Measurements from ENCODE around the gene AFF3. TPM values are rescaled to one million over a fixed set of nuclear protein-coding genes. Genes with fewer than 3 reads are reported as not detected.

Gene AFF3
- total and polyA plus RNA-seq, 10 of the 15 experiments (the other 5 are each of a cell fraction or from before 2014, with no cell fraction given), result 0.26 to 5.5 (median 3.0) TPM

DNA sequence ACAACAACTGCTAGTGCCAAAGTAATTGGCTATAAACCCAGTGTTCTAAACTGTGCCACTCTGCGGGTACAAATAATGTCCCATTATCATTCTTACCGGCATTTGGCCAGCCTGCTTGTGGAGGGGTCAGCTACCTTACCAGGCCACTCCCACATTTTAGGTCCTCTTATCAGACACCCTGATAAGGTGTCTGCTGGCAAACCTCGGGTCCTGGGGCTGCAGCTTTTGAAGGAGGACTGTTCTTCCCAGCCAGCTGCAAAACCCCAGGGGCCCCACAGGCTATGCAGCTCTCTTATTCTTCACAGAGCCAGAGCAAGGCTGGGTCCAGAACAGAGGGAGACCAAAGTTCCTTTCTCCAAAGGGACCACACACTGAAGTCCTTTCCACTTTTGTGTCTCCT, 394.5 kb downstream of the AFF3 start:
- Histone ChIP-seq H3K9ac (ENCODE audit: control insufficient read depth, insufficient read depth, low read length) (no peak overlapping the region), H4K20me1 (ENCODE audit: control insufficient read depth, insufficient read depth) (no peaks in the 10 kb centered on the region), H3K4me2 (ENCODE audit: control insufficient read depth, insufficient read depth) (no peak overlapping the region), H3K27me3 (replicated peaks in 1 of 2; ENCODE audit: control insufficient read depth in 2 of 2, insufficient read depth in 2 of 2, low read length in 1 of 2) (no peaks in the 10 kb centered on the region), H3K36me3 (ENCODE audit: control insufficient read depth in 2 of 2, insufficient read depth in 2 of 2, low read length in 1 of 2) (no peaks in the 10 kb centered on the region), H3K4me1 (ENCODE audit: control insufficient read depth, insufficient read depth, low read length) (no peaks in the 10 kb centered on the region), H2AFZ (ENCODE audit: control insufficient read depth, low read depth, low read length) (no peak overlapping the region), H3K9me3 (replicated peaks; ENCODE audit: control insufficient read depth, insufficient read depth, low read length) (no peaks in the 10 kb centered on the region), H3K4me3 (no peak overlapping the region), H3K27ac (ENCODE audit: control insufficient read depth, insufficient read depth) (no peak overlapping the region), H3K79me2 (ENCODE audit: control insufficient read depth, insufficient read depth, low read length) (no peaks in the 10 kb centered on the region)
- in situ Hi-C loops (cut with MboI) (no loop called here), intact Hi-C loops (cut with micrococcal nuclease; ENCODE audit: unreplicated experiment) (no loop called here)
- ATAC-seq, result no peak
- ChIA-PET RAD21 (ENCODE audit: unreplicated experiment) (no interaction called here), CTCF (no interaction called here), POLR2A (no interaction called here), SMC1A (ENCODE audit: uncharacterized antibody, unreplicated experiment) (no interaction called here)
- TF ChIP-seq BRCA1 (IDR thresholded peaks at IDR 0.05; ENCODE audit: low read depth, low read length) (no peak), SREBF2 (IDR thresholded peaks at IDR 0.05; ENCODE audit: low read length) (no peak), NR2C1 (IDR thresholded peaks at IDR 0.05) (no peak), KLF5 (IDR thresholded peaks at IDR 0.05; ENCODE audit: partially characterized antibody) (no peak)
- no TSS peak for BruUV-seq (replicated peaks)
- no peak for DNase-seq (ENCODE audit: low read depth, low spot score)
- WGBS (ENCODE audit: insufficient coverage, insufficient replicate concordance, low lambda C conversion rate, missing lambda C conversion rate), result 59% methylated on average over 3 of the region's 3 CpGs
- no peak for FAIRE-seq

DNA sequence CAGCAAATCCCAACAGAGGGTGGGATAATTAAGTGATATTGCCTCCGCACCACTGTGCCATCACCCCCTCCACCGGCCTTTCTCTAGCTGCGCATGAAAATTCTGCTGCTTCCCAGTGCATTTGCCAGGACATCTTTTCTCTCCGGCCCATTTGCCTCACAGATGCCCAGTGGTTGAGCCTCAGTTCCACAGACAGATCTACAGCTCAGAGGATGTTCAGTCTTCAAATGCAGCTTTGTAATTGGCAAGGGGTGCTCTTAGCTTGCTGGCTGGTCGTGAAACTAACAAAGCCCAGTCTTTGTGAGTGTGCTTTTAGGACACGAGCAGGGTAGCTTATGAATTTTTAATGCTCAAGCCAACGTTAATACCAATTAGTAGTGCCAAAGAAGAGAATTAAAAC, 399.2 kb downstream of the AFF3 start:
- H4K20me1 ChIP-seq (ENCODE audit: control insufficient read depth, insufficient read depth), result no peaks in the 10 kb centered on the region
- H2AFZ ChIP-seq (ENCODE audit: control insufficient read depth, low read depth, low read length), result no peak overlapping the region
- in situ Hi-C loops (cut with MboI), result no loop called here
- TF ChIP-seq ZNF217 (IDR thresholded peaks at IDR 0.05), result no peak
- TF ChIP-seq GATAD2B (conservative IDR thresholded peaks at IDR 0.05; ENCODE audit: low read depth), result no peak
- no peak for TF ChIP-seq MYB (IDR thresholded peaks at IDR 0.05; ENCODE audit: borderline replicate concordance, low read depth, low read length)
- no peak for TF ChIP-seq CHD4 (IDR thresholded peaks at IDR 0.05)
- TF ChIP-seq IRF4 (IDR thresholded peaks at IDR 0.05; ENCODE audit: low read depth, low read length), result no peak
- TF ChIP-seq JUND (IDR thresholded peaks at IDR 0.05; ENCODE audit: low read depth, low read length), result no peak
- TF ChIP-seq POLR2AphosphoS5 (IDR thresholded peaks at IDR 0.05; ENCODE audit: low read length), result no peak
- ChIA-PET POLR2A (no interaction called here), RAD21 (ENCODE audit: unreplicated experiment) (no interaction called here), SMC1A (ENCODE audit: uncharacterized antibody, unreplicated experiment) (interaction anchor here (0.6 kb wide), 1 partner anchor 123 kb away, joined by 3 read pairs; no protein-coding TSS in a partner anchor), CTCF (no interaction called here)
- WGBS (ENCODE audit: insufficient coverage, insufficient replicate concordance, low lambda C conversion rate, missing lambda C conversion rate), result 52% methylated on average over 7 of the region's 7 CpGs
- no peak for FAIRE-seq
- no peaks in the 10 kb centered on the region for H3K27me3 ChIP-seq (replicated peaks in 1 of 2; ENCODE audit: control insufficient read depth in 2 of 2, insufficient read depth in 2 of 2, low read length in 1 of 2)
- H3K36me3 ChIP-seq (ENCODE audit: control insufficient read depth in 2 of 2, insufficient read depth in 2 of 2, low read length in 1 of 2), result no peaks in the 10 kb centered on the region
- H3K4me1 ChIP-seq (ENCODE audit: control insufficient read depth, insufficient read depth, low read length), result no peaks in the 10 kb centered on the region
- H3K4me2 ChIP-seq (ENCODE audit: control insufficient read depth, insufficient read depth), result no peak overlapping the region
- H3K9me3 ChIP-seq (replicated peaks; ENCODE audit: control insufficient read depth, insufficient read depth, low read length), result no peaks in the 10 kb centered on the region
- H3K27ac ChIP-seq (ENCODE audit: control insufficient read depth, insufficient read depth), result no peak overlapping the region
- no peak overlapping the region for H3K4me3 ChIP-seq
- no peak for ATAC-seq
- no peaks in the 10 kb centered on the region for H3K79me2 ChIP-seq (ENCODE audit: control insufficient read depth, insufficient read depth, low read length)
- intact Hi-C loops (cut with micrococcal nuclease; ENCODE audit: unreplicated experiment), result no loop called here
- no peak for DNase-seq (ENCODE audit: low read depth, low spot score)
- BruUV-seq (replicated peaks), result no TSS peak
- H3K9ac ChIP-seq (ENCODE audit: control insufficient read depth, insufficient read depth, low read length), result no peak overlapping the region

Measured in GM12878 (cell line).